ENCODE data around the gene PCDHGA6. TPM values are rescaled to one million over a fixed set of nuclear protein-coding genes. Genes with fewer than 3 reads are reported as not detected.
A peak's percentile ranks its signal among the peaks of the same experiment; 100 is the strongest.
"Not testable (repeated sequence)": the region's sequence is repeated elsewhere in the genome, so short reads cannot be mapped to it uniquely, and the experiment has no call there.

PCDHGA6 gene
- total and polyA plus RNA-seq, 2 donors (not counting 1 experiment from before 2014, with no cell fraction given) = 0.78 to 2.5 TPM

- CTCF ChIA-PET; H3K9me3 Mint-ChIP-seq (ENCODE audit: insufficient read depth); H3K36me3 ChIP-seq (replicated peaks in 1 of 2; ENCODE audit: control extremely low read depth in 1 of 2, control insufficient read depth in 1 of 2, extremely low read depth in 1 of 2, insufficient read depth in 2 of 2, low read length in 1 of 2); H3K4me3 Mint-ChIP-seq; H3K9ac ChIP-seq (ENCODE audit: low read length); H3K4me1 Mint-ChIP-seq; ATAC-seq (ENCODE audit: low read depth); H3K27ac Mint-ChIP-seq; H3K4me3 ChIP-seq (ENCODE audit: control extremely low read depth in 1 of 5, extremely low read depth in 1 of 5, insufficient read depth in 1 of 5, low read depth in 2 of 5, low read length in 4 of 5); DNase-seq; H4K20me1 ChIP-seq (ENCODE audit: control insufficient read depth, insufficient read depth, low read length, poor library complexity, severe bottlenecking); H3K79me2 ChIP-seq (ENCODE audit: control insufficient read depth, insufficient read depth, low read length); H2AFZ ChIP-seq (ENCODE audit: insufficient read depth, low read depth, low read length, poor library complexity, severe bottlenecking); POLR2A ChIA-PET; H3K4me1 ChIP-seq (ENCODE audit: control insufficient read depth in 2 of 2, insufficient read depth in 2 of 2, low read length in 2 of 2); intact Hi-C loops (cut with micrococcal nuclease); H3K4me2 ChIP-seq (replicated peaks; ENCODE audit: low read depth, low read length, poor library complexity, severe bottlenecking); H3K27ac ChIP-seq (ENCODE audit: low read length in 2 of 2): not testable (repeated sequence)
- 31% methylated on average over 7 of the region's 35 CpGs for WGBS (ENCODE audit: insufficient coverage)
- peaks cover 0 to 55% (median 31%) of the 10 kb centered on the region in 4 experiments for H3K27me3 ChIP-seq (replicated peaks in 1 of 4; ENCODE audit: control extremely low read depth in 1 of 4, control insufficient read depth in 3 of 4, insufficient read depth in 4 of 4, low read length in 3 of 4)
- H3K27me3 Mint-ChIP-seq = peaks cover 67% of the 10 kb centered on the region
- peaks cover 2 to 49% (median 34%) of the 10 kb centered on the region in 3 donors for H3K9me3 ChIP-seq (ENCODE audit: control extremely low read depth in 1 of 3, control insufficient read depth in 2 of 3, insufficient read depth in 1 of 3, low read length in 2 of 3)
Measured at GRCh38 chr5:141346017-141346416, 27.7 kb upstream of the PCDHGA6 start.

- 32% methylated on average over 29 of the region's 29 CpGs for WGBS (ENCODE audit: insufficient coverage)
- ChIA-PET CTCF (interaction anchor here (1.1 to 1.2 kb wide), 3 partner anchors 19 to 207 kb away, joined by 3 to 5 read pairs (median 3); partner anchors contain the start of gene PCDHGA1), POLR2A (no interaction called here)
- Mint-ChIP-seq H3K4me1 (peaks cover 3% of the 10 kb centered on the region), H3K27ac (no peak within 1 kb of the TSS), H3K9me3 (ENCODE audit: insufficient read depth) (peaks cover 13% of the 10 kb centered on the region), H3K27me3 (peaks cover 58% of the 10 kb centered on the region), H3K4me3 (peak within 1 kb of the TSS; percentile 55)
- Histone ChIP-seq H3K4me3 (ENCODE audit: control extremely low read depth in 1 of 5, extremely low read depth in 1 of 5, insufficient read depth in 1 of 5, low read depth in 2 of 5, low read length in 4 of 5) (peak within 1 kb of the TSS in 2 of 5 experiments; percentile 21 to 44), H3K9me3 (ENCODE audit: control extremely low read depth in 1 of 3, control insufficient read depth in 2 of 3, insufficient read depth in 1 of 3, low read length in 2 of 3) (peaks cover 2 to 49% (median 31%) of the 10 kb centered on the region in 3 donors), H4K20me1 (ENCODE audit: control insufficient read depth, insufficient read depth, low read length, poor library complexity, severe bottlenecking) (no peaks in the 10 kb centered on the region), H3K27me3 (replicated peaks in 1 of 4; ENCODE audit: control extremely low read depth in 1 of 4, control insufficient read depth in 3 of 4, insufficient read depth in 4 of 4, low read length in 3 of 4) (peaks cover 0 to 52% (median 26%) of the 10 kb centered on the region in 4 experiments), H2AFZ (ENCODE audit: insufficient read depth, low read depth, low read length, poor library complexity, severe bottlenecking) (peak within 1 kb of the TSS; percentile 22), H3K27ac (ENCODE audit: low read length in 2 of 2) (no peak within 1 kb of the TSS), H3K4me1 (ENCODE audit: control insufficient read depth in 2 of 2, insufficient read depth in 2 of 2, low read length in 2 of 2) (no peaks in the 10 kb centered on the region), H3K9ac (ENCODE audit: low read length) (no peak within 1 kb of the TSS), H3K36me3 (replicated peaks in 1 of 2; ENCODE audit: control extremely low read depth in 1 of 2, control insufficient read depth in 1 of 2, extremely low read depth in 1 of 2, insufficient read depth in 2 of 2, low read length in 1 of 2) (no peaks in the 10 kb centered on the region), H3K4me2 (replicated peaks; ENCODE audit: low read depth, low read length, poor library complexity, severe bottlenecking) (peak within 1 kb of the TSS; percentile 28), H3K79me2 (ENCODE audit: control insufficient read depth, insufficient read depth, low read length) (no peaks in the 10 kb centered on the region)
- TF ChIP-seq CTCF (IDR thresholded peaks at IDR 0.05) (peak; percentile 31), EZH2 (IDR thresholded peaks at IDR 0.05; ENCODE audit: borderline replicate concordance, insufficient read depth, low read depth, low read length, poor library complexity, severe bottlenecking) (no peak)
- ATAC-seq (ENCODE audit: low read depth) (no peak), DNase-seq (peak; percentile 29)
- intact Hi-C loops (cut with micrococcal nuclease) = no loop called here
Measured at GRCh38 chr5:141349917-141350619, 23.6 kb upstream of the PCDHGA6 start, which contains the start of gene PCDHGB1. TSS of gene PCDHGB1 (plus strand) at chr5:141350099. CDS start at chr5:141350261, 162 bp downstream.

Data from B cell (primary cell).